GM15510 (cell line): ENCODE data around the gene PLXND1.

ENCODE experiments used
- POLR2A ChIP-seq: IDR thresholded peaks from 3 replicates; pipeline ENCODE4 v1.6.1; 2011; ENCODE audit warnings: borderline replicate concordance; ENCODE audit not compliant: insufficient read length; ENCODE audit errors: extremely low read depth

Gene PLXND1

DNA sequence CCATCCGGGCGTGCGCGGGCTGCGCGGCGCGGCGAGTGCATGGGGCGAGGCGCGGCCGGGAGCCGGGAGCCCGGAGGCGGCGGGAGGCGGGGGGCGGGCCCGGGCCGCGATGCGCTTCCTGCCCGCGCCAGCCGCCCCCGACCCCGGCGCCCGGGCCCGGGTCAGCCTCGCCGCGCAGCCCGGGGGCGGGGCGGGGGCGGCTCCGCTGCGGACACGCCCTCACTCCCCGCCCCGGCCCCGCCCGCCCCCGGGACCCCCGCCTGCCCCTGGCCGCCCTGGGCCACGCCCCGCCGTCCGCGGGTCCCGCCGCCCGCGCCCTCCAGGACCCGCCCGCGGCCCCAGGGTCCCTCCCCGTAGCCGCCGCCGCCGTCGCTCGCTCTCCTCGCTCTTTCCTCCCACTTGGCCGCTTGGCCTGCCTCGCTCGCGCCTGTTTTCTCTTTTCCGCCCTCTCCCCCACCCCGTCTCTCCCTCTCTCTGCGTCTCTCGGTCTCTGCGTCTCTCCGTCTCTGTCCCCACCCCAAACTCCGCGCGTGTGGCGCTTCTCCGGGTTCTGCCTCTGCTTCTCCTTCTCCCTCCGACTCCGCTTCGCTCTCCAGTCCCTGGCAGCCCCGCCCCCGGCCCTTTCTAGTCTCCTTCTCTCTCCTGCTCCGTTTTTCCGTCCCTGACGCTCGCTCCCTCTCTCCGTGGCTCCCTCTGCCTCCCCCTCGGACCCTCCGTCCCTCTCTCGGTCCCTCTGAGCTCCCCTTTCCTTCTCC is at the start of gene PLXND1:
Gene PLXND1, minus strand, starts transcription at position 41 of the 755 bp plus-strand sequence. Its CDS starts 37 bp downstream, at position 4.
- no peak for TF ChIP-seq POLR2A

- no peak for TF ChIP-seq POLR2A
These were observed 48.8 kb upstream of the PLXND1 start for GRCh38 chr3:129655291-129655700.

- TF ChIP-seq POLR2A: no peak
These were observed 47.7 kb upstream of the PLXND1 start for GRCh38 chr3:129654131-129654530.

DNA sequence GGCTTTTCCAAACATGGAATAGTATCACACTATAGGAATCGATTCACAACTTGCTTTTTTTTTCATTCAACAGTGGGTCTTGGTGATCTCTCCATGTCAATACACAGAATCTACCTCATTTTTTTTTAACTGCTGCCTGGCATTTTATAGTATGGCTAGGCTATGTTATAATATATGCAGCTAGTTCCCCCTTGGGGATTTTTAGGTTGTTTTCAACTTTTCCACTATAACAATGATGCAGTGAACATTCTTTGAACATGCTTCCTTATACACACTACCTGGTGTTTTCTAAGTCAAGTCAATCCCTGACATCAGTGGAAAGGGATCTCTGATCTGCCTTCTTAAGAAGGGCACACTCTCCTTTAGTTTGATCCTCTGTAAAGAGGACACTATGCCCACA is 46.5 kb upstream of the PLXND1 start:
- no peak for TF ChIP-seq POLR2A

GRCh38 chr3:129651435-129652202 is 45.1 kb upstream of the PLXND1 start:
- TF ChIP-seq POLR2A: no peak

DNA sequence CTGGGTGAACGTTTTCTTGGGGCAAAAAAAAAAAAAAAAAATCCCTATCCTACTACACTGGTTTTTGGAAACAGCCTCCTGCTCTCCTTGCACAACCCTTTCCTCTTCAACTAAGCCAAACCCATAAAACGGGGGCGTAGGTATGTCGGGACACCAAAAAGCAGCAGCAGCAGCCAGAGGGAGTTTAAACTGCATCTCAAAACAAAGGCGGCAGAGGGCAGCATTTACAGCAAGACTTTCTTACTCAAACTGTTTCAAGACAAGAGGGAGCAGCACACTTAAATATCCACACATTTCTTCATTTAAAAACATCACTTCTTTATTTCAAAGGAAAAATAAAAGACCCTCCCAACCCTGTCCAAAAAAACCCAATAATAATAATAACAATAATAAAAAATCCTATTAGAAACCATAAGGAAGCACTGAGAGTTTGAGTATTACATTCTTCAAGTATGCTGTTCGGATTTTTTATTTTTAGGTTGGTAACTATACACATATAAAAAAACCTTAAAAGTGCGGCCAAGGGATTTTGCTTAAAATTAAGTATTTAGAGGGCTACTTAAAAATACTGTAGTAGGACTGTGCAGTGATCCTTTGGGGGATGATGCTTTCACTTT is 43.9 kb upstream of the PLXND1 start:
- no peak for TF ChIP-seq POLR2A

GRCh38 chr3:129648391-129648790 is 41.9 kb upstream of the PLXND1 start:
- TF ChIP-seq POLR2A: no peak

DNA sequence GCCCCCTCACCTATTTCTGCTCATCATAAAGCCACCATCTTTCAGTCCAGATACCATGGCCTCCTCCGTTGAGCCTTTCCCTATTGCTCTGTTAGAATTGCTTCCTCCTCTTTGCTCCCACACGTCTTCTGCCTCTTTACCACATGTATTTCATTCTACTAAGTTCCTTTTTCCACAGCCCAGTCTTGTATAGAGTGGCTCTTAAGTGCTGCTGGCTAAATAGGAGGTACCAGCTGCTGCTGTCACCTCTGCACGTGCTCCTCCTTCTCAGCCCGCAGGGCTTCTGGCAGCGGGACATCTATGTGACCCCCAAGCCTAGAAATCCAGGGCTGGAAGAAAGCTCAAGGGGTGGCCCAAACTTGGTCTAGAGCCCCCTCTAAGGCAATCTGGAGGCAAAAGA is 38.8 kb upstream of the PLXND1 start:
- no peak for TF ChIP-seq POLR2A

GRCh38 chr3:129644836-129645235 is 38.4 kb upstream of the PLXND1 start:
- no peak for TF ChIP-seq POLR2A

GRCh38 chr3:129638481-129638880 is 32.0 kb upstream of the PLXND1 start:
- no peak for TF ChIP-seq POLR2A

- TF ChIP-seq POLR2A: no peak
These were observed 29.6 kb upstream of the PLXND1 start for GRCh38 chr3:129636082-129636481.

DNA sequence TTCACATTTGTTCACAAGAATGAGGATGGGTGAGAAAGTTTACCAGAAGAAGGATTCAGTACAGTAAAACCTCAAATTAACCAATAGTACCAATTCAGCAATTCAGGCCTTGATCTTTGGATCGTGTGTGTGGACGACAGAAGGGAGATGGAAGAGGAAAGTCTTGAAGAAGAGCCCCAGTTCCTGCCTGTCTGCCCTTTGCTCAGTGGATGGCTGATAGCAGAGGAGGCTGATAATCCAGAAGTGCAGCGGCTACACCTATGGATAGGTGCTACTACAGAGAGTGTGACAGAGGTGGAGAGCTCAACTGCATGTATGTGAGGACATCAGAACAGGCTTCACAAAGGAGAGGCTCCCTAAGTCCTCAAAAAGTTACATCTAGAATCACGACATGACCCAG is 29.2 kb upstream of the PLXND1 start:
- TF ChIP-seq POLR2A: no peak

GRCh38 chr3:129633751-129634481 is 27.4 kb upstream of the PLXND1 start:
- no peak for TF ChIP-seq POLR2A

DNA sequence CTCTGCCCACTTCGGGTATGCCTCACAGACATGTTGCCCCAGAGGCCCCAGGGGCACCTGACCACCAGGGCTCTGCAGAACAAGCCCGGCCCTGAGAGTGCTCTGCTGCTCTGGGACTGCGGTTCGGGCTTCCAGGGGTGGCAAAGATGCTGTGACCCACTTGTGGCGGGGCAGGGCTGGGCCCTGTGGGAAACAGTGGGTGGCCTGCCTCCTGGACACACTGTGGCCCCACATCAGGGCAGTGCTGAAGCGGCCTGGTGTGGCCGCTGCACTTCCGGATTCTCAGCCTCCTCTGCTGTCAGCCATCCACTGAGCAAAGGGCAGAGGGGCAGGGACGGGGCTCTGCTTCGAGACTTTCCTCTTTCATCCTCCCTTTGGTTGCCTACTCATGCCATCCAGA is 26.5 kb upstream of the PLXND1 start:
- no peak for TF ChIP-seq POLR2A

GRCh38 chr3:129632556-129632955 is 26.1 kb upstream of the PLXND1 start:
- TF ChIP-seq POLR2A: no peak
